T-helper 2 cell treated with Interferon-gamma antibody and Interleukin-4, amounts not matched to agents 100 ng/mL and 5 ng/mL, for 36 hours (primary cell): Measurements from ENCODE around the gene NSDHL. TPM values are rescaled to one million over a fixed set of nuclear protein-coding genes. Genes with fewer than 3 reads are reported as not detected.

Experiments used
- intact Hi-C: fragments of 100-400 bp; cut with micrococcal nuclease; formaldehyde crosslinking; loops from one replicate; pipeline ENCODE4 v1.15.1; 2023
- total RNA-seq: library from RNA; stranded (reverse); gene quantifications from 2 replicates; pipeline ENCODE4 v1.2.3, GENCODE V29; 2022

NSDHL gene
- total RNA-seq, 1 donor from 2014 or later = 14.6 TPM

GRCh38 chrX:152892999-152893891 is 62.4 kb downstream of the NSDHL start:
- intact Hi-C loops = no loop called here

GRCh38 chrX:152893980-152894610 is 63.2 kb downstream of the NSDHL start:
- intact Hi-C loops = no loop called here

- intact Hi-C loops = no loop called here
These were observed 64.3 kb downstream of the NSDHL start for GRCh38 chrX:152895121-152895520.

GRCh38 chrX:152895724-152896420 is 65.0 kb downstream of the NSDHL start:
- intact Hi-C loops = no loop called here

GRCh38 chrX:152896450-152896849 is 65.6 kb downstream of the NSDHL start:
- intact Hi-C loops = no loop called here

GRCh38 chrX:152897222-152898131 is 66.6 kb downstream of the NSDHL start, which contains the start of gene ZNF185:
Gene ZNF185, plus strand, starts transcription at chrX:152898067. Its CDS starts 16,423 bp downstream, at chrX:152914490.
- intact Hi-C loops = no loop called here

GRCh38 chrX:152898442-152898841 is 67.6 kb downstream of the NSDHL start:
- intact Hi-C loops = no loop called here

- intact Hi-C loops = no loop called here
These were observed 68.4 kb downstream of the NSDHL start for GRCh38 chrX:152899111-152899873.

GRCh38 chrX:152899874-152900719 is 69.2 kb downstream of the NSDHL start:
- intact Hi-C loops = no loop called here

GRCh38 chrX:152900937-152901445 is 70.1 kb downstream of the NSDHL start:
- intact Hi-C loops = no loop called here

GRCh38 chrX:152901816-152902501 is 71.1 kb downstream of the NSDHL start:
- intact Hi-C loops = no loop called here

- intact Hi-C loops = no loop called here
These were observed 71.6 kb downstream of the NSDHL start for GRCh38 chrX:152902502-152902820.

GRCh38 chrX:152903589-152903988 is 72.7 kb downstream of the NSDHL start:
- intact Hi-C loops = no loop called here

GRCh38 chrX:152904151-152905080 is 73.6 kb downstream of the NSDHL start:
- intact Hi-C loops = no loop called here

- intact Hi-C loops = no loop called here
These were observed 74.2 kb downstream of the NSDHL start for GRCh38 chrX:152905081-152905420.

- intact Hi-C loops = no loop called here
These were observed 76.3 kb downstream of the NSDHL start for GRCh38 chrX:152907084-152907651.

- intact Hi-C loops = no loop called here
These were observed 77.6 kb downstream of the NSDHL start for GRCh38 chrX:152908486-152908885.
